HG03196 (cell line): ENCODE data around the gene SPG7.
"Not testable (repeated sequence)": the region's sequence is repeated elsewhere in the genome, so short reads cannot be mapped to it uniquely, and the experiment has no call there.

Experiments
- ATAC-seq: cut with Tn5 transposase; IDR thresholded peaks from one replicate; pipeline ENCODE4 v1.9.1; 2021; ENCODE audit not compliant: unreplicated experiment

Gene SPG7

GRCh38 chr16:89561142-89561883 is 53.1 kb downstream of the SPG7 start:
- ATAC-seq: no peak

- no peak for ATAC-seq
These were observed 53.8 kb downstream of the SPG7 start for GRCh38 chr16:89561884-89562599.

- ATAC-seq: no peak
These were observed 54.7 kb downstream of the SPG7 start for GRCh38 chr16:89562939-89563338.

- ATAC-seq: no peak
These were observed 55.6 kb downstream of the SPG7 start for GRCh38 chr16:89563639-89564392.

GRCh38 chr16:89564476-89565255 is 56.5 kb downstream of the SPG7 start:
- ATAC-seq: no peak

GRCh38 chr16:89565256-89565505 is 57.0 kb downstream of the SPG7 start:
- ATAC-seq: no peak

- no peak for ATAC-seq
These were observed 57.5 kb downstream of the SPG7 start for GRCh38 chr16:89565506-89566372.

- ATAC-seq: no peak
These were observed 59.7 kb downstream of the SPG7 start for GRCh38 chr16:89567656-89568594.

- no peak for ATAC-seq
These were observed 61.5 kb downstream of the SPG7 start for GRCh38 chr16:89569506-89570341.

GRCh38 chr16:89570342-89570923 is 62.2 kb downstream of the SPG7 start:
- no peak for ATAC-seq

GRCh38 chr16:89570983-89571598 is 62.9 kb downstream of the SPG7 start:
- not testable (repeated sequence) for ATAC-seq

- no peak for ATAC-seq
These were observed 63.4 kb downstream of the SPG7 start for GRCh38 chr16:89571636-89572035.

GRCh38 chr16:89572073-89572484 is 63.9 kb downstream of the SPG7 start:
- ATAC-seq: no peak

GRCh38 chr16:89572485-89573205 is 64.4 kb downstream of the SPG7 start:
- no peak for ATAC-seq

- peak; percentile 3 for ATAC-seq
These were observed 65.8 kb downstream of the SPG7 start for GRCh38 chr16:89573826-89574680.

- ATAC-seq: peak; percentile 46
These were observed 66.6 kb downstream of the SPG7 start for GRCh38 chr16:89574681-89575246.
